ENCODE data around the gene CDON. TPM values are rescaled to one million over a fixed set of nuclear protein-coding genes. Genes with fewer than 3 reads are reported as not detected.
"Not testable (repeated sequence)": the region's sequence is repeated elsewhere in the genome, so short reads cannot be mapped to it uniquely, and the experiment has no call there.

Gene CDON
- total RNA-seq, 2 experiments from 2014 or later = 1.9 to 2.7 TPM

DNA sequence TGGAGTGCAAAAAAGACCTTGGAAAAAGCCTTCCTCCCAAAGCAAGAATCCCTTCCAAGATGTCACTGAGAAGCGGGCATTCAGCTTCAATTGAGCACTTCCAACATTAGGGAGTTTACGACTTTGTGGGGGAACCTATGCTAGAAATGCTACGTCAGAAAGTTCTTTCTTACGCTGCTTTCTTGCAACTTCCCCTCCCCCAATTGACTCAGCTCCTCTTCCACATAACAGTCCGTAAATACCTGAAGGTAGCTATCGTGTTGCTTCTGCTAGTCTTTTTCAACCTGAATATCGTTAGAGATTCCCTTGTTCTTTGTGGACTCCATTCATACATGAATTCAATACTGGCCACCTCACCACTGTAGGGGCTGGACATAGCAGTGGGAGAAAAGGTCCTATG is 69.8 kb downstream of the CDON start:
- no peaks in the 10 kb centered on the region for H3K27me3 Mint-ChIP-seq
- TF ChIP-seq, protein P1, sequence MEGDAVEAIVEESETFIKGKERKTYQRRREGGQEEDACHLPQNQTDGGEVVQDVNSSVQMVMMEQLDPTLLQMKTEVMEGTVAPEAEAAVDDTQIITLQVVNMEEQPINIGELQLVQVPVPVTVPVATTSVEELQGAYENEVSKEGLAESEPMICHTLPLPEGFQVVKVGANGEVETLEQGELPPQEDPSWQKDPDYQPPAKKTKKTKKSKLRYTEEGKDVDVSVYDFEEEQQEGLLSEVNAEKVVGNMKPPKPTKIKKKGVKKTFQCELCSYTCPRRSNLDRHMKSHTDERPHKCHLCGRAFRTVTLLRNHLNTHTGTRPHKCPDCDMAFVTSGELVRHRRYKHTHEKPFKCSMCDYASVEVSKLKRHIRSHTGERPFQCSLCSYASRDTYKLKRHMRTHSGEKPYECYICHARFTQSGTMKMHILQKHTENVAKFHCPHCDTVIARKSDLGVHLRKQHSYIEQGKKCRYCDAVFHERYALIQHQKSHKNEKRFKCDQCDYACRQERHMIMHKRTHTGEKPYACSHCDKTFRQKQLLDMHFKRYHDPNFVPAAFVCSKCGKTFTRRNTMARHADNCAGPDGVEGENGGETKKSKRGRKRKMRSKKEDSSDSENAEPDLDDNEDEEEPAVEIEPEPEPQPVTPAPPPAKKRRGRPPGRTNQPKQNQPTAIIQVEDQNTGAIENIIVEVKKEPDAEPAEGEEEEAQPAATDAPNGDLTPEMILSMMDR (IDR thresholded peaks at IDR 0.05) = no peak
- H3K4me3 Mint-ChIP-seq = no peak overlapping the region
- H3K9me3 Mint-ChIP-seq = no peaks in the 10 kb centered on the region
- intact Hi-C loops (cut with DNase I, micrococcal nuclease) = no loop called here
- no peak overlapping the region for H3K27ac Mint-ChIP-seq
- ChIA-PET CTCF (no interaction called here), POLR2A (no interaction called here)
- no peaks in the 10 kb centered on the region for H3K36me3 ChIP-seq (ENCODE audit: insufficient read depth, low read length)
- H3K4me1 Mint-ChIP-seq (ENCODE audit: low read depth) = no peaks in the 10 kb centered on the region
- ATAC-seq (ENCODE audit: poor library complexity) (no peak), DNase-seq (no peak)
- H3K9me3 ChIP-seq (ENCODE audit: control insufficient read depth in 1 of 2, insufficient read depth in 1 of 2, low read length in 2 of 2) = no peaks in the 10 kb centered on the region
- no peak overlapping the region for H3K4me3 ChIP-seq (ENCODE audit: low read length)
- H3K27ac ChIP-seq (ENCODE audit: low read depth in 1 of 2, low read length in 2 of 2) = no peak overlapping the region
- no peaks in the 10 kb centered on the region for H3K4me1 ChIP-seq (ENCODE audit: insufficient read depth, low read length)
- no peaks in the 10 kb centered on the region for H3K27me3 ChIP-seq (ENCODE audit: control insufficient read depth in 1 of 2, insufficient read depth in 2 of 2, low read length in 2 of 2)
- peaks cover 16% of the 10 kb centered on the region for H3K36me3 Mint-ChIP-seq (ENCODE audit: low read depth)

DNA sequence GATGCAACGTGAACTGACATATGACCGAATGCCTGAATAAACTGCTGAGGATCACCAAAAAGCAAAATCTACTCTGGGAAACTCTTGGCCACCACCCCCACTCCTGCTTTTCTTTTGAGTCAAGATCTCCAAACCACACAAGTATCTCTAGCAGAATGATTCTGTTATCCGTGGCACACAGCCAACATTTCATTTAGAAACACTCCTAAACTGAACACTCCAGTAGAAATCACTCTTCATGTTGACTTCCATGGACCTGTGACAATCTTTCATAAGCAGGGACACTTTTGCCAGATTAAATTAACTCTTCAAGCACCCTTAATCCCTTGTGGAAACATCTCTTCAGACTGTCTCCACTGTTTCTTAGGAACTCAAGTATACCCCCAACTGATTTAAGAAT is 72.4 kb downstream of the CDON start:
- POLR2A ChIA-PET = no interaction called here
- ATAC-seq (ENCODE audit: poor library complexity) = no peak
- DNase-seq = no peak
- no peaks in the 10 kb centered on the region for H3K9me3 ChIP-seq (ENCODE audit: control insufficient read depth in 1 of 2, insufficient read depth in 1 of 2, low read length in 2 of 2)
- Mint-ChIP-seq H3K9me3 (no peaks in the 10 kb centered on the region), H3K4me3 (no peak overlapping the region), H3K36me3 (ENCODE audit: low read depth) (peaks cover 6% of the 10 kb centered on the region), H3K4me1 (ENCODE audit: low read depth) (no peaks in the 10 kb centered on the region), H3K27ac (no peak overlapping the region), H3K27me3 (no peaks in the 10 kb centered on the region)
- intact Hi-C loops (cut with DNase I, micrococcal nuclease) = no loop called here
- TF ChIP-seq, protein P1 (IDR thresholded peaks at IDR 0.05) = no peak
- no peak overlapping the region for H3K27ac ChIP-seq (ENCODE audit: low read depth in 1 of 2, low read length in 2 of 2)
- H3K27me3 ChIP-seq (ENCODE audit: control insufficient read depth in 1 of 2, insufficient read depth in 2 of 2, low read length in 2 of 2) = no peaks in the 10 kb centered on the region
- no peaks in the 10 kb centered on the region for H3K4me1 ChIP-seq (ENCODE audit: insufficient read depth, low read length)
- H3K36me3 ChIP-seq (ENCODE audit: insufficient read depth, low read length) = no peaks in the 10 kb centered on the region
- CTCF ChIA-PET = no interaction called here
- no peak overlapping the region for H3K4me3 ChIP-seq (ENCODE audit: low read length)

DNA sequence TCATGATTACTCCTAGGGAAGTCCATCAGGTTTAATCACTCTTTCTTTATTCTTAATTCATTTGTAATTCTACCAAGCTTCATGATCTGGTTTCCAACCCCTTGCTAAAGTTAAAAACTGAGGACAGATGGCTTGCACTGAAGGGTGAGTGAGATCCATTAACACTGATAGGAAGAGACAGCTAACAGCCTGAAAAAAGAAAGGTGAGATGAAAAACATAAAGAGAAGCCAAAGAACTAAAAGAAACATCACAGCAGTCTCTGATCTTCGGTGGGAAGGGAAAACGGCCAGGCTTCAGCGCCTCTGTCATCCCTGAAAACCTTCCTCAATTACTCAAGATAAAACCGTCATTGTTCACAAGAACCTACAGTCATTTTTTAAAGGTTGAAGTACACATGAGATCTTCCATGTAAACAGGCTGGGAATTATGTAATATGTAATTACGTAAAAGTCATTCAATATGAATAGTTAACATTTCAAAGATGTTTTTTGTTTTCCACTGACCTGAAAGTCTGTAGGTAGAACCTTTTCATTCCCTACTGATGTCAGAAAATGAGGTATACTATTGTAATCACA is 75.5 kb downstream of the CDON start:
- no peaks in the 10 kb centered on the region for H3K27me3 Mint-ChIP-seq
- Histone ChIP-seq H3K36me3 (ENCODE audit: insufficient read depth, low read length) (no peaks in the 10 kb centered on the region), H3K27me3 (ENCODE audit: control insufficient read depth in 1 of 2, insufficient read depth in 2 of 2, low read length in 2 of 2) (no peaks in the 10 kb centered on the region), H3K4me1 (ENCODE audit: insufficient read depth, low read length) (no peaks in the 10 kb centered on the region), H3K4me3 (ENCODE audit: low read length) (no peak overlapping the region), H3K9me3 (ENCODE audit: control insufficient read depth in 1 of 2, insufficient read depth in 1 of 2, low read length in 2 of 2) (no peaks in the 10 kb centered on the region), H3K27ac (ENCODE audit: low read depth in 1 of 2, low read length in 2 of 2) (no peak overlapping the region)
- DNase-seq (no peak), ATAC-seq (ENCODE audit: poor library complexity) (no peak)
- H3K36me3 Mint-ChIP-seq (ENCODE audit: low read depth) = peaks cover 13% of the 10 kb centered on the region
- POLR2A ChIA-PET = no interaction called here
- no peak overlapping the region for H3K4me3 Mint-ChIP-seq
- no peak overlapping the region for H3K27ac Mint-ChIP-seq
- no peaks in the 10 kb centered on the region for H3K9me3 Mint-ChIP-seq
- TF ChIP-seq, protein P1 (IDR thresholded peaks at IDR 0.05) = no peak
- H3K4me1 Mint-ChIP-seq (ENCODE audit: low read depth) = no peaks in the 10 kb centered on the region
- CTCF ChIA-PET = no interaction called here
- intact Hi-C loops (cut with DNase I, micrococcal nuclease) = no loop called here

DNA sequence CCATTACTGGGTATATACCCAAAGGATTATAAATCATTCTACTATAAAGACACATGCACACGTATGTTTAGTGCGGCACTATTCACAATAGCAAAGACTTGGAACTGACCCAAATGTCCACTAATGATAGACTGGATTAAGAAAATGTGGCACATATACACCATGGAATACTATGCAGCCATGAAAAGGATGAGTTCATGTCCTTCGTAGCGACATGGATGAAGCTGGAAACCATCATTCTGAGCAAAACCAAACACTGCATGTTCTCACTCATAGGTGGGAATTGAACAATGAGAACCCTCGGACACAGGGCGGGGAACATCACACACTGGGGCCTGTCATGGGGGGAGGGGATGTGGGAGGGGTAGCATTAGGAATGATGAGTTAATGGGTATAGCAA is 76.7 kb downstream of the CDON start:
- H3K4me3 ChIP-seq (ENCODE audit: low read length); H3K9me3 Mint-ChIP-seq; H3K27ac ChIP-seq (ENCODE audit: low read depth in 1 of 2, low read length in 2 of 2); POLR2A ChIA-PET; H3K4me1 ChIP-seq (ENCODE audit: insufficient read depth, low read length); H3K36me3 ChIP-seq (ENCODE audit: insufficient read depth, low read length); H3K4me3 Mint-ChIP-seq; H3K27me3 ChIP-seq (ENCODE audit: control insufficient read depth in 1 of 2, insufficient read depth in 2 of 2, low read length in 2 of 2); H3K27ac Mint-ChIP-seq; H3K9me3 ChIP-seq (ENCODE audit: control insufficient read depth in 1 of 2, insufficient read depth in 1 of 2, low read length in 2 of 2); H3K4me1 Mint-ChIP-seq (ENCODE audit: low read depth); intact Hi-C loops (cut with DNase I, micrococcal nuclease); DNase-seq; CTCF ChIA-PET; H3K27me3 Mint-ChIP-seq; ATAC-seq (ENCODE audit: poor library complexity): not testable (repeated sequence)
- peaks cover 13% of the 10 kb centered on the region for H3K36me3 Mint-ChIP-seq (ENCODE audit: low read depth)

Data from CD4-positive, alpha-beta T cell (primary cell).